IPS DF 4.7 (cell line): ENCODE measurements around the gene HTATSF1.

ENCODE experiments used
- DNase-seq: peaks from one replicate; pipeline ENCODE4 v3.0.0-alpha.2; 2013; ENCODE audit warnings: low spot score; ENCODE audit errors: extremely low read depth

The HTATSF1 gene, protein sequence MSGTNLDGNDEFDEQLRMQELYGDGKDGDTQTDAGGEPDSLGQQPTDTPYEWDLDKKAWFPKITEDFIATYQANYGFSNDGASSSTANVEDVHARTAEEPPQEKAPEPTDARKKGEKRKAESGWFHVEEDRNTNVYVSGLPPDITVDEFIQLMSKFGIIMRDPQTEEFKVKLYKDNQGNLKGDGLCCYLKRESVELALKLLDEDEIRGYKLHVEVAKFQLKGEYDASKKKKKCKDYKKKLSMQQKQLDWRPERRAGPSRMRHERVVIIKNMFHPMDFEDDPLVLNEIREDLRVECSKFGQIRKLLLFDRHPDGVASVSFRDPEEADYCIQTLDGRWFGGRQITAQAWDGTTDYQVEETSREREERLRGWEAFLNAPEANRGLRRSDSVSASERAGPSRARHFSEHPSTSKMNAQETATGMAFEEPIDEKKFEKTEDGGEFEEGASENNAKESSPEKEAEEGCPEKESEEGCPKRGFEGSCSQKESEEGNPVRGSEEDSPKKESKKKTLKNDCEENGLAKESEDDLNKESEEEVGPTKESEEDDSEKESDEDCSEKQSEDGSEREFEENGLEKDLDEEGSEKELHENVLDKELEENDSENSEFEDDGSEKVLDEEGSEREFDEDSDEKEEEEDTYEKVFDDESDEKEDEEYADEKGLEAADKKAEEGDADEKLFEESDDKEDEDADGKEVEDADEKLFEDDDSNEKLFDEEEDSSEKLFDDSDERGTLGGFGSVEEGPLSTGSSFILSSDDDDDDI

DNA sequence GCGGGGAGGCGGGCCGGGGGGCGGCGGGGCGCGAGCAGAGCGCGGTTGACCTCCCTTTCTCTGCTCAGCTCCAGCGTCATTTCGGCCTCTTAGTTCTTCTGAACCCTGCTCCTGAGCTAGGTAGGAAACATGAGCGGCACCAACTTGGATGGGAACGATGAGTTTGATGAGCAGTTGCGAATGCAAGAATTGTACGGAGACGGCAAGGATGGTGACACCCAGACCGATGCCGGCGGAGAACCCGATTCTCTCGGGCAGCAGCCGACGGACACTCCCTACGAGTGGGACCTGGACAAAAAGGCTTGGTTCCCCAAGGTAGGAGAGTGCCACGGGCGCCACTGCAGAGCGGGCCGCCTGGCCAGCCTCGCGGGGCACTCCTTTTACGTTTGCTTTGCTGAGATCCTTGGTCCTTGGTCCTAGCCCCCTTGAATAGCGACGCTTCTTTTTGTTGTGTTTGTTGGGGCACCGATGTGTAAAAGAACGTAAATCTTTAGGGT lies at the start of gene HTATSF1:
TSS of gene HTATSF1 (plus strand) at position 37 of the 497 bp plus-strand sequence. CDS start at position 130, 93 bp downstream.
- no peak for DNase-seq

DNA sequence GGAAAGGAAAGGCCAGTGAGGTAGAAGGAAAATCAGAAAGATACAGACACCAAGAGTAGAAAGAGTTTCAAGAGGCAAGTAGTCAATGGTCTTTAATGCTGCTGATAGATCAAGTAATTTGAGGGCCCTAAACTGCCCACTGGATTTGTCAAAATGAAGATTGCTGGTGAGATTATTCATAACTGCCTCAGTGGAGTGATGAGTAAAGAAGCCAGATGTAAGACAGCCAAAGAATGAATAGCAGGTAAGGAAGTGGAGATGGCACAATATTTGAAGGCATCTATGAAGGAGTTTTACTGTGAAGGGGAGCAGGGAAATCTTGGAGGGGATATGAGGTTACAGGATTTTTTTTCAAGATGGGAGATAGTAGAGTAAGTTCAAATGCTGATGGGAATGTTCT lies 49.4 kb upstream of the HTATSF1 start:
- DNase-seq, result no peak

DNA sequence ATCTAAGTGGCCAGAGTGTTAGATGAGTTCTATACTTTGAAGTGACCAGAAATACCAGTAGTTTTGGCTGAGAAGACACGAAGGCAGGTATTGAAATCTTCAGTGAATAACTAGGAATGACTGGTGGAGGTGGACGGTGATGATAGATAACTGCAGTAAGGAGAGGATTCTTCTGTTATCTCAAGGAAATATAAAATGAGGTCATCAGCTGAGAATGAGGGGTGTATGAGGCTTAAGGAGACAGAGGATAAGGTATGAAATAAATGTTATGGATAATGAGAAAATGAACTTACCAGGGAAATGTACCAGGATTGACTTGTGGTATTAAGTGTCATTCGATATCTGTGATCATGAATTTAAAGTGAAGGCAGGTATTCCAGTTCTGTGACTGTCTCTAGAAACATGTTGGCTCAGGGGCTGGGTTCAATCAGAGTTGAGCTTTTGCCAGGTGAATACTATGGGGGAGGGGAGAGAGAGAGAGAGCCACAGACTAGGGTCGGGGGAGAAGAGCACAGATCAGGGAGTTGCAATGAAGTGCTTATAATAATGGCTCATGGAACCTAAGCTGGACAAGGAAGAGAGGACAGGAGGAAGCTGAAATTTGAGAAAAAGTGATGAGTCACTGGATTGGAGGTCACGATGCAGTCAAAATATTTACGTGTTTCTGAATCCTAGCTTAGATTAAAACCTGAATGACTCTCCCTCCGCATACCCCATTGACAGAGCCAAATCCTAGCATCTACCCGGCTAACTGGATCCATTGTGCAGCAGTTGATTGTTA lies 47.2 kb upstream of the HTATSF1 start:
- DNase-seq, result no peak

DNA sequence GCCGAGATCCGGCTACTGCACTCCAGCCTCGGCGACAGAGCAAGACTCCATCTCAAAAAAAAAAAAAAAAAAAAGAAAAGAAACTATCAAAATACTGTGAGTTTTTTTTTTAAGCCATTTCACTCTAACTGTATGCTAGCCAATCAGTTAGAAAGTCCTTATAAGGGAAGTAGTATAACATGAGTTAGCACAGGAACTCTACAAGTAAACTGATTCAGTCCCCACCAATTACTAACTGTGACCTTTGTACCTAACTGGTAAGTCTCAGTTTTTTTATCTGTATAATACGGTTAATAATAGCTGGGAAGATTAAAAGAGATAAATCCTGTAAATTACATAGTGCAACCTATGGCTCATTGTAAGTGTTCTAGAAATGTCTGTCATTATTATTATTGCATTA lies 44.8 kb upstream of the HTATSF1 start:
- no peak for DNase-seq

DNA sequence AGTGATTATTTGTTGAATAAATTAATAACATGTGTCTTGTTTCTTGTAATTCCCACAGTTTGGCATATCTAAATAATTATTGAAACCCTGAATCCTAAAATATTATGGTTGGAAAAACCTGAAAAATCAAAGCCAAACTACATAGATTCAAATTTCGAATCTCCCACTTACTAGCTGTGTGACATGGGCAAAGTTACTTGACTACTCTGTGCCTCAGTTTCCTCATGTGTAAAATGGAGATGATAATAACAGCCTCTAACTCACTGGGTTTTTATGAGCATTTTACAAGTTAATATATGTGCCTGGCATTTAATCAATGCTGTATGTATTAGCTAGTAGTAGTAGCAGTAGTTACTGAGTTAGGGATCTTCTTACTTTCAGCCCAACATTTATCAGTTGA lies 44.3 kb upstream of the HTATSF1 start:
- DNase-seq, result no peak

DNA sequence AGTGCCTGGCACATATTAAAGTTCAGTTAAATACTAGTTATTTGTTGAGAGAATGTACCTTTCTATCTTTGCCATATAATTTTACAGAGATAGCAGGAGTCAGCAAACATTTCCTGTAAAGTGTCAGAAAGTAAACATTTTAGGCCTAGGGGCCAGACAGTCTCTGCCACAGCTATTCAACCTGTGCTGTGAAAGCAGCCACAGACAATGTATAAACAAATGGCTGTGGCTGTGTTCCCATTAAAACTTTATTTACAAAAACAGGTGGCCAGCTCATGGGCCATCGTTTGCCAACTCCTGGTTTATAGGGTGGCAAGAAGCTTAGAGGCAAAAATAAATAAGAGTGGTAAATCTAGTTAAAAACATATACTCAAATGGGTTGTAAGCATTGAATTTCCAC lies 43.6 kb upstream of the HTATSF1 start:
- DNase-seq, result no peak

DNA sequence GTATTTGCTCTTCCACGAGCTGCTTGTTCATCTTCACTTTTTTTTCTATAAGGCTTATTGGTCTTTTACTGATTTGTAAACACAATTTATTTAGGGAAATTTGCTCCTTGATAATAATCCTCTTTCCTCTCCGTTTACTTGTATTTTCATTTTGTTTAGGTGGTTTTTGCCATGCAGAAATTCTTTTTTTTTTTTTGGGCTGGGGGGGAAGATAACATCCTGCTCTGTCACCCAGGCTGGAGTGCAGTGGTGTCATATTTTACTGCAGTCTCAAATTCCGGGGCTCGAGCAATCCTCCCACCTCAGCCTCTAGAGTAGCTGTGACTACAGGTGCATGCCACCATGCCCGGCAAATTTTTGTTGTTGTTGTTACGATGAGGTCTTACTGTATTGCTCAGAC lies 41.3 kb upstream of the HTATSF1 start:
- DNase-seq, result no peak

DNA sequence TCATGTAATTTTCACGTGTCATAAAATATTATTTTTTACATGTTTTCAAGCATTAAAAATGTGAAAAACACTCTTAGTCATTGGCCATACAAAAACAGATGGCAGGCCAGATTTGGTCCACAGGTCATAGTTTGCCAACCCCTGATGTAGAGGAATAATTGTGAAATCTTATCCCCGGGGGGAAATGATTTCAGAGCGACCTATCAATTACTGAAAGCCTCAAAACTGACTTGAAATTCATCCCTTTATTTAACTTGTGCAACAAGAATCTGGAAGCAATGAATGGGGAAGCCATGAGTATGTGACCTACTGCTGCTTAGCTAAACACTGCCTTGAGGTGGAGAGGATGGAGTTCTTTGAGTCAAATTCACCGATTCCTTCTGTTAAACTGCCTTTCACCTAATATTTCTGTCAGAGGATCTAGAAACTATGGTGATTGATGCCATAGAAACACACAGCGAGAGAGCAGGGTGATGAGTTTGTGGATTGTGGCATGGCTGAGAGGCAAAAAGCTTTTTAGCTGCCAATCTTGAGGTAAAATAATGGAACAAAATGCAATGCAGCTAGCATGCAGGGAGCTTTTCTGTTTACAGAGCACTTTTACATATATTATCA lies 40.0 kb upstream of the HTATSF1 start:
- DNase-seq, result no peak

DNA sequence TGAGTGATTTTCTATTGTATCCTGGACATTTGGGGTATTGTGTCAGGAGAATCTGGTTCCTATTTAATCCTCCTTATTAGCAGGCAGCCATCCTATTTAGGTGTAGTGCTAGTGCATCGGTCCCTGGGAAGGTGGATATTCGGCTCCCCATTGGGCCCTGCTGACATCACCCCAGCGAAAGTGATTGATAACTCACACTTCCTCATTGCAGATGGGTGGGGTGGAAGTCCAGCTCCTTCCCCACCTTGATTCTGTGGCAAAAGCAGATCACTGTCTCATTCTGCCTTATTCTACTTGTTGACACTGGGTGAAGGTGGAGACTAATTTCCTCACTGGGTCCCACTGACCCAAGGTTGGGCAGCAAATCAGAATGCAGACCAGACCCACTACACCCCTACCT lies 32.8 kb upstream of the HTATSF1 start:
- DNase-seq, result no peak

DNA sequence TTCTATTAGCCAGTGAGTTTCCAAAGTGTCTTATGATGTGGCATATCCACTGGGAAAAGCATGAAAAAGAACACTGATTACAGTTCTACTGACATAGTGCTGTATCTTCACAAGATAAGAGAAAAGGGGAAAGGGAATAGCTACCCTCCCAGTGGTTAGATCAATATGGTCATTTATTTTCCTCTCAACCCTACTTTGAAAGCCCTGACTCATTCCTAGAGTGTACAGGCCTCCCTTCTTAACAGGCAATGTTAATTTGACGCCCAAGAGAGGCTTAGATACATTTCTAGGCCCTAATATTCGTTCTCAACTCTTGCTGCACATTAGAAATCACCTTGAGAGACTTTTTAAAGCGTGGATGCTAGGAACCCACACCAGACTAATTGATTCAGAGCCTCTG lies 30.1 kb upstream of the HTATSF1 start:
- DNase-seq, result no peak

DNA sequence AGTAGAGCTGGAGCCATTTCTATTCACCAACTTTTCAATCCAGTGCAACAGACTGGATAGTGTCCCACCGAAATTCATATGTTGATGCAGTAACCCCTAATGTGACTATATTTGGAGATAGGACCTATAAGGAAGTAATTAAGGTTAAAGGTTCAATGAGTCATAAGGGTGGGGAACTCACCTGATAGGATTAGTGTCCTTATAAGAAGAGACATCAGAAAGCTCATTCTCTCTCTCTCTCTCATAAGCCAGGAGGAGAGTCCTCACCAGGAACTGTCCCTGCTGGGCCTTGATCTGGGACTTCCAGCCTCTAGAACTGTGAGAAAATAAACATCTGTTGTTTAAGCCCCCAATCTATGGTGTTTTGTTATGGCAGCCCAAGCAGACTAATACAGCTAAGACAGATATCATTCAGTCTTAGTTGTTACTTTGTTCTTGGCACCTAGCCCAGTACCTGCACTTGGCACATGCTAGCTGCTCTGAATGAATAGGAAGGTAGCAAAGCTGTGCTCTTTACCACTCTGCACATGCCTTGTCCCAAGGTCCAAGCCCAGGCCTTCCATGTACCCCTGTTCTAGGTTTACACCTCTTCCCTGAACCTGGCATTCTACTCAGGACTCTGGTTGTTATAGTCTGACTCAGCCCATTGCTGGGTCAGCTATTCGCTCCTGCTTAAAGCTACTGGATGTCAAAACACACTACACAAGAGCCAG lies 28.8 kb upstream of the HTATSF1 start:
- DNase-seq, result no peak

DNA sequence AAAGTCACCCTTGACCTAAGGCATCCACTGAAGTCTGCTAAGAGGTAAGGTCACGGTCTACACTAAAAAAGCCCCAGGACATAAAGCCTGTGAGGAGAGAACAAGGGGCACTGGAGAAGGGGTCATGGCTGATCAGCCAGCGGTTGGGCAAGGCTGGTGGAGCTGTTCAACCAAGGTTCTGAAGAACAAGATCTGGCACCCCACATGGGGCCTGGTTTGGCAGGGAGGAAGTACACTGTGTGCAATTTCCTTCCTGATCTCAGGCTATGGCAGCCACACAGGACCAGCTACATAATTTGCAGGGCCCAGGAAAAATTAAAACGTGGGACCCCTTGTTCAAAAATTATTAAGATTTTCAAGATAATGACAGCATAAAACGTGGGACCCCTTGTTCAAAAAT lies 23.7 kb upstream of the HTATSF1 start:
- DNase-seq, result no peak

DNA sequence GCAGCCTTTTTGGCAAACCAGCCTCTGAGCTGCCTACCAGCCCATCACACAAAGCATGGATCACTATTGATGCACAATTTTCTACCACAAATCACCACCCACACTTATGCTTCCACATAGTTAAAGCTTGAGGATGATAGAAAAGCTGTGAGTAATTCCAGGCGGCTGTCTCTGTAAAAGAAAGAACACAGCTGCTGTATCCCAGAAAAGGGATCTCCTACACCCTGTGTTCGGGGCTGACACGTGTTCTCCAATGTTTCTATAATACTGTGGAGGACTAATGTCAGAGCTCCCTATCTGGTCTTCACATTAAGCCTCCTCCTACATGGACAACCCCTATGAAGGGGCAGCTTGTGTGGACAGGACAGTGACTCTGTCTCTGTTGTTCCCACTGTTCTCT lies 22.2 kb upstream of the HTATSF1 start:
- no peak for DNase-seq

DNA sequence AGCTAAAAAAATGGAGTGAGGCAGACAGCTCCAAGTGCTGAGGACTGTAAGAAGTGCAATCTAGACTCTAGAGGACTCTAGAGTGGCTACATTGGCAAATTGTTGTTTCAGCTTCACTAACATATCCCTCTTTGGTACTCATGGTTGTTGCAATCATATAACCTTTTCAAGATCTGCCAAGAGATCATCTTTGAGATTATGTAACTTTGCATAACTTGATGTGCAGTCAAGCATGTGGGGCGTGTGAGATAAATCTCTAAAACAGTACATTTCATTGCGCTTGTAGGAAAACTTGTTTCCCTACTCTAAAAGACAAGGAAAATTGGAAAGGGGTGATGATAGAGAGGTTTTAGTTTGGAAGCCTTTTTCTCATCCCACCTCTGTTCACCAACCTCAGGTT lies 20.9 kb upstream of the HTATSF1 start:
- DNase-seq, result no peak

DNA sequence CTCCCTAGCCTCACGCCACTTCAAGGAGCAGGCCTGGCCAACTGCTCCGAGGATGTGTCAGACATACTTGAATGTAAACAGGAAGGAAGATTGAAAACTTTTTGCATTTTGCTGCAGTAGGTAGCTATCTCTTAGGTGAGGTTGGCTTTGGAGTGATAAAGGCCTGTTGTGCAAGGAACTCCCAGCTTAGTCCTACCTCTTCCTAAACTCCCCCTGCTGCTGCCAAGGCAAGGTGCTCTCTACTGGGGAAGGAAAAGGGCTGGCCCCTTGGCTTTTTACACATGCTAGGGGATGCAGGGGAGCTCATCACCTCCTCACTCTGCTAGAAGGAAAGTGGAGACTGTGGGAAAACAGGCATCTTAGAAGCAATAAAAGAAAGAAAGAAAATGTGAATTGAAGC lies 20.4 kb upstream of the HTATSF1 start:
- DNase-seq, result no peak

DNA sequence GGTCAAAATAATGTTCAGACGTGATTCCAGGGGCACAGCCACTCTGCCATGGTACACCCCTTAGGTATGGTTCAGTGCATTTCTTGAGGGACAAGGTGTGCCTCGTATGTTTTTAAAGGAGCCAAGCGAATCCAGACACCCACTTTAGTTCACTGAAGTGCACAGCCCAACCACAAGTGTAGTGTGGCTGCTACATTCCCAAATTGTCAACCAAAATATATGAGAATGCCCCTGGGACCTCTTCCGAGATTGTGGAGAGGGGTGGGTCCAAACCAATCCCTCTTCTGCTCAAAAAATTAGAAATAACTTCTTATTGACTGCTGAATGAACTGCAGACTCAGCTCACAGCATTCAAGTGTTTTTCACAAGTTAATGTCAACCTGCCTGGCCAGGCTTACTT lies 17.0 kb upstream of the HTATSF1 start:
- no peak for DNase-seq

DNA sequence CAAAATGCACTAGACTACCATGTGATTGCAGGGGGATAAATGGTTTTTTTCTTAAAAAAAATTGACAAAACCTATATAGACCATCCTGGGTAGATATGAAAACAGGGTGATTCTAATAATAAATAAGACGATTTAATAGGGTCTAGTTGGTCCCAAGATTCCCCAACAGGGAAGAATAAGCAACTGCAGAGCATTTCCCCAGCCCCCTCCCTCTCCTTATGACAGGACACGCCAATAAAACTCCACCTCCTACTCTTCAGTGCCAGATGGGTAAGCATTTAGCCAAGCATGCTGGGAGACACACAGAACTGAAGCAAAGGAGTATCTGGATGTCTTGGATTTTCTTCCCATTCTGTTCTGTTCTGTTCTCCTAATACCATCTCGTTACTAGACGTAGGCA lies 9.7 kb upstream of the HTATSF1 start, which contains the start of gene BRS3:
TSS of gene BRS3 (plus strand) at position 301 of the 400 bp plus-strand sequence. CDS start 168 bp downstream, outside the sequence.
- no peak for DNase-seq

DNA sequence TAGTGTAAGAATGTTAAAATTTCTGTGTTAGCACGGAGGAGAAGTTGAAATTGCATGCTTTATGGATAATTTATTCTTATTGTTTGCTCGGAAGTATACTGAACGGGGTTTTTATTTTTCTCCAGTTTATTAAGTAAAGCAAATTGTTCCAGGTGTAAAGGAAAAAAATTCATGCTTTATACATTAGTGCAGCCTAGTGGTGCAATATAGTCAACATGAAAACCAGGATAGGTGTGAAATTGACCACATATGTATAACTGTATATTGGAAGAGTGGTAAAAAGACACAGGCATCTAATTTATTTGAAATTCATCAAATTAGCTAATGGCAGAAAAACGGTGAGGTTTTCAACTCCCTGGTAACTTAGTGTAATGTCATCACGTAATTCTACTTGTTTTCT lies 8.7 kb upstream of the HTATSF1 start:
- DNase-seq, result no peak

DNA sequence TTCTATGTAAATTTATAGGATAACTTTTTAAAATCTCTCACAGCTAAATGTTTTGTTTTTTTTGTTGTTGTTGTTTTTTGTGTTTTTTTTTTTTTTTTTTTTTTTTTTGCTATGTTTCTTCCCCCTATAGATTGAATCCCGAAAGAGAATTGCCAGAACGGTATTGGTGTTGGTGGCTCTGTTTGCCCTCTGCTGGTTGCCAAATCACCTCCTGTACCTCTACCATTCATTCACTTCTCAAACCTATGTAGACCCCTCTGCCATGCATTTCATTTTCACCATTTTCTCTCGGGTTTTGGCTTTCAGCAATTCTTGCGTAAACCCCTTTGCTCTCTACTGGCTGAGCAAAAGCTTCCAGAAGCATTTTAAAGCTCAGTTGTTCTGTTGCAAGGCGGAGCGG lies 5.6 kb upstream of the HTATSF1 start:
- DNase-seq, result no peak

DNA sequence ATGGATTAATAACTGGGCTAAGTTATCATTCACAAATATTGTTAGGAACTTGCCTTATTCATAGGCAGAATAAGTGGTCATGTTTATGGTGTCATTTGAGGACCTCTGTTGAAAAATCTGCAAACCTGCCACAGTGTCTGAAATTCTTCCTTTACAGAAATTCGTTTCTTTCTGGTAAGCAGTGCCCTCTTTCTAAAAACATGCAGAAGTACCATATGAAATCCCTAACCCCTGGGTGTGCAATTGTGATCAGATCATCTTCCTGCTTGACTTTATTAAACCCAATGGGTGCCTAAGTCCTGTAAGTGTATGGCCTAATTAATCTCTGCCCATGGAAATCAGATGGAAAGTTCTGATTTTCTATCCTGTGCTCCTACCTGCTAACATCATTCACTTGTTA lies 4.4 kb upstream of the HTATSF1 start:
- no peak for DNase-seq

DNA sequence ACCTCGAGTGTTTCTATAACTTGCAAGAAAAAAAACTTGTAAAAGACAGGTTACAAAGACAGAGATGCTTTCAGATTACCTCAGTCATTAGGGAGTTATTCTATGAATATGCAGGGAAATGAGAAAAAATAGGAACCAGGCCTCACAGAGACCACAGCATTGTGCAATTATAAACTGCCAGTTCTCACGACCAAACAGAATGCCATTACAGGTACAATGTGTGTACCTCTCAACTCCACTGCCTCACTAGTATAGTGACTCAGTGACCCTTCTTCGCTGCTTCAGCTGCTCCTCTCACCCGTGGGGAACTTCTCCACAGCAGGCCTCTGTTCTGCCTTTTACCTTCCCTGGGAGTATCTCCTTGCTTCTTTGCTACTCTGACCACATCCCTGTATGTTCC lies 2.3 kb upstream of the HTATSF1 start:
- no peak for DNase-seq
